ENCODE results near the gene MFAP3L. TPM values are rescaled to one million over a fixed set of nuclear protein-coding genes. Genes with fewer than 3 reads are reported as not detected.

MFAP3L gene
- polyA plus RNA-seq, 3 donors: 0.01 to 0.18 TPM; not detected in 1

- Mint-ChIP-seq H3K27me3 (ENCODE audit: low read depth in 3 of 3) (peaks cover 3 to 16% (median 10%) of the 10 kb centered on the region in 3 donors), H3K4me1 (no peaks in the 10 kb centered on the region), H3K36me3 (no peaks in the 10 kb centered on the region), H3K9me3 (no peaks in the 10 kb centered on the region), H3K4me3 (no peak overlapping the region), H3K27ac (no peak overlapping the region)
- Histone ChIP-seq H2AFZ (ENCODE audit: insufficient read depth, low read depth, low read length, poor library complexity, severe bottlenecking) (no peak overlapping the region), H3K4me2 (replicated peaks; ENCODE audit: extremely low read depth, low read length, poor library complexity, severe bottlenecking) (no peak overlapping the region), H3K9ac (ENCODE audit: insufficient read depth, low read length, poor library complexity, severe bottlenecking) (no peak overlapping the region), H4K20me1 (ENCODE audit: insufficient read depth, low read length) (no peaks in the 10 kb centered on the region), H3K36me3 (replicated peaks in 1 of 2; ENCODE audit: control insufficient read depth in 1 of 2, insufficient read depth in 2 of 2, low read length in 2 of 2) (no peaks in the 10 kb centered on the region), H3K79me2 (ENCODE audit: insufficient read depth, low read length) (no peaks in the 10 kb centered on the region), H3K27me3 (ENCODE audit: control insufficient read depth in 2 of 2, insufficient read depth in 2 of 2, low read length in 2 of 2) (peaks cover 0 to 6% of the 10 kb centered on the region in 2 donors), H3K4me3 (replicated peaks in 1 of 3; ENCODE audit: low read depth in 2 of 3, low read length in 3 of 3) (no peak overlapping the region), H3K27ac (ENCODE audit: low read depth in 1 of 2, low read length in 2 of 2) (no peak overlapping the region), H3K4me1 (ENCODE audit: control insufficient read depth in 1 of 2, insufficient read depth in 2 of 2, low read length in 2 of 2) (no peaks in the 10 kb centered on the region), H3K9me3 (replicated peaks in 1 of 2; ENCODE audit: control insufficient read depth in 1 of 2, insufficient read depth in 1 of 2, low read length in 2 of 2) (no peaks in the 10 kb centered on the region)
- DNase-seq: no peak
- intact Hi-C loops (cut with micrococcal nuclease): no loop called here
- WGBS (ENCODE audit: insufficient coverage): no CpG with 5 or more reads among the region's 1 CpG
- TF ChIP-seq, protein P1, sequence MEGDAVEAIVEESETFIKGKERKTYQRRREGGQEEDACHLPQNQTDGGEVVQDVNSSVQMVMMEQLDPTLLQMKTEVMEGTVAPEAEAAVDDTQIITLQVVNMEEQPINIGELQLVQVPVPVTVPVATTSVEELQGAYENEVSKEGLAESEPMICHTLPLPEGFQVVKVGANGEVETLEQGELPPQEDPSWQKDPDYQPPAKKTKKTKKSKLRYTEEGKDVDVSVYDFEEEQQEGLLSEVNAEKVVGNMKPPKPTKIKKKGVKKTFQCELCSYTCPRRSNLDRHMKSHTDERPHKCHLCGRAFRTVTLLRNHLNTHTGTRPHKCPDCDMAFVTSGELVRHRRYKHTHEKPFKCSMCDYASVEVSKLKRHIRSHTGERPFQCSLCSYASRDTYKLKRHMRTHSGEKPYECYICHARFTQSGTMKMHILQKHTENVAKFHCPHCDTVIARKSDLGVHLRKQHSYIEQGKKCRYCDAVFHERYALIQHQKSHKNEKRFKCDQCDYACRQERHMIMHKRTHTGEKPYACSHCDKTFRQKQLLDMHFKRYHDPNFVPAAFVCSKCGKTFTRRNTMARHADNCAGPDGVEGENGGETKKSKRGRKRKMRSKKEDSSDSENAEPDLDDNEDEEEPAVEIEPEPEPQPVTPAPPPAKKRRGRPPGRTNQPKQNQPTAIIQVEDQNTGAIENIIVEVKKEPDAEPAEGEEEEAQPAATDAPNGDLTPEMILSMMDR (IDR thresholded peaks at IDR 0.05): no peak
Measured at GRCh38 chr4:169998981-169999380, 27.2 kb downstream of the MFAP3L start.

GRCh38 chr4:169996379-169997240, 29.6 kb downstream of the MFAP3L start:
- Histone ChIP-seq H3K9me3 (replicated peaks in 1 of 2; ENCODE audit: control insufficient read depth in 1 of 2, insufficient read depth in 1 of 2, low read length in 2 of 2) (no peaks in the 10 kb centered on the region), H3K4me1 (ENCODE audit: control insufficient read depth in 1 of 2, insufficient read depth in 2 of 2, low read length in 2 of 2) (no peaks in the 10 kb centered on the region), H3K9ac (ENCODE audit: insufficient read depth, low read length, poor library complexity, severe bottlenecking) (no peak overlapping the region), H4K20me1 (ENCODE audit: insufficient read depth, low read length) (no peaks in the 10 kb centered on the region), H3K27me3 (ENCODE audit: control insufficient read depth in 2 of 2, insufficient read depth in 2 of 2, low read length in 2 of 2) (peaks cover 0 to 6% of the 10 kb centered on the region in 2 donors), H3K27ac (ENCODE audit: low read depth in 1 of 2, low read length in 2 of 2) (no peak overlapping the region), H3K4me3 (replicated peaks in 1 of 3; ENCODE audit: low read depth in 2 of 3, low read length in 3 of 3) (no peak overlapping the region), H2AFZ (ENCODE audit: insufficient read depth, low read depth, low read length, poor library complexity, severe bottlenecking) (no peak overlapping the region), H3K4me2 (replicated peaks; ENCODE audit: extremely low read depth, low read length, poor library complexity, severe bottlenecking) (no peak overlapping the region), H3K79me2 (ENCODE audit: insufficient read depth, low read length) (no peaks in the 10 kb centered on the region), H3K36me3 (replicated peaks in 1 of 2; ENCODE audit: control insufficient read depth in 1 of 2, insufficient read depth in 2 of 2, low read length in 2 of 2) (no peaks in the 10 kb centered on the region)
- intact Hi-C loops (cut with micrococcal nuclease): no loop called here
- no peak overlapping the region for H3K4me3 Mint-ChIP-seq
- TF ChIP-seq, protein P1 (IDR thresholded peaks at IDR 0.05): no peak
- no peak for DNase-seq
- 89% methylated on average over 7 of the region's 10 CpGs for WGBS (ENCODE audit: insufficient coverage)
- peaks cover 0 to 10% (median 4%) of the 10 kb centered on the region in 3 donors for H3K27me3 Mint-ChIP-seq (ENCODE audit: low read depth in 3 of 3)
- H3K27ac Mint-ChIP-seq: no peak overlapping the region
- no peaks in the 10 kb centered on the region for H3K36me3 Mint-ChIP-seq
- peaks cover 0 to 5% (median 2%) of the 10 kb centered on the region in 7 donors for H3K9me3 Mint-ChIP-seq
- H3K4me1 Mint-ChIP-seq: no peaks in the 10 kb centered on the region
